ENCODE measurements around the gene PTPN9.

PTPN9 gene

GRCh38 chr15:75468913-75469598, 110.1 kb downstream of the PTPN9 start:
- POLR2A ChIA-PET = interaction anchor here (1.3 to 1.5 kb wide), 3 partner anchors 12 to 16 kb away, joined by 3 to 6 read pairs (median 3); no protein-coding TSS in a partner anchor
- TF ChIP-seq FOXA1 (IDR thresholded peaks at IDR 0.05) (no peak), PKNOX1 (IDR thresholded peaks at IDR 0.05) (no peak)
- CTCF ChIA-PET = no interaction called here
- DNase-seq (ENCODE audit: extremely low spot score) = no peak

GRCh38 chr15:75460646-75461045, 118.5 kb downstream of the PTPN9 start:
- POLR2A ChIA-PET = interaction anchor here (0.8 kb wide), 1 partner anchor 8 kb away, joined by 3 read pairs; no protein-coding TSS in a partner anchor
- TF ChIP-seq L3MBTL2 (conservative IDR thresholded peaks at IDR 0.05) = no peak
- TF ChIP-seq PKNOX1 (IDR thresholded peaks at IDR 0.05) = no peak
- no peak for TF ChIP-seq HDGF (IDR thresholded peaks at IDR 0.05; ENCODE audit: borderline replicate concordance)
- no peak for TF ChIP-seq ZNF384 (IDR thresholded peaks at IDR 0.05)
- no peak for TF ChIP-seq TARDBP (IDR thresholded peaks at IDR 0.05)
- no peak for TF ChIP-seq ARNT (IDR thresholded peaks at IDR 0.05)
- no peak for TF ChIP-seq FOXK2 (IDR thresholded peaks at IDR 0.05)
- no peak for TF ChIP-seq SUZ12 (IDR thresholded peaks at IDR 0.05)
- TF ChIP-seq ELF4 (IDR thresholded peaks at IDR 0.05) = no peak
- TF ChIP-seq FOXM1 (IDR thresholded peaks at IDR 0.05; ENCODE audit: borderline replicate concordance) = no peak
- no peak for TF ChIP-seq BHLHE40 (IDR thresholded peaks at IDR 0.05; ENCODE audit: borderline replicate concordance)
- TF ChIP-seq FOXA1 (IDR thresholded peaks at IDR 0.05) = no peak
- TF ChIP-seq CTBP1 (IDR thresholded peaks at IDR 0.05; ENCODE audit: borderline replicate concordance) = no peak
- no peak for TF ChIP-seq NFRKB (IDR thresholded peaks at IDR 0.05)
- TF ChIP-seq SP1 (IDR thresholded peaks at IDR 0.05) = no peak
- no peak for TF ChIP-seq LEF1 (IDR thresholded peaks at IDR 0.05; ENCODE audit: borderline replicate concordance)
- DNase-seq (ENCODE audit: extremely low spot score) = no peak
- CTCF ChIA-PET = no interaction called here

GRCh38 chr15:75459581-75459980, 119.5 kb downstream of the PTPN9 start:
- DNase-seq (ENCODE audit: extremely low spot score) = no peak
- TF ChIP-seq ARNT (IDR thresholded peaks at IDR 0.05) = no peak
- no peak for TF ChIP-seq NFRKB (IDR thresholded peaks at IDR 0.05)
- no peak for TF ChIP-seq CTBP1 (IDR thresholded peaks at IDR 0.05; ENCODE audit: borderline replicate concordance)
- TF ChIP-seq FOXM1 (IDR thresholded peaks at IDR 0.05; ENCODE audit: borderline replicate concordance) = no peak
- TF ChIP-seq L3MBTL2 (conservative IDR thresholded peaks at IDR 0.05) = no peak
- TF ChIP-seq TARDBP (IDR thresholded peaks at IDR 0.05) = no peak
- no peak for TF ChIP-seq ELF4 (IDR thresholded peaks at IDR 0.05)
- TF ChIP-seq SP1 (IDR thresholded peaks at IDR 0.05) = no peak
- TF ChIP-seq FOXA1 (IDR thresholded peaks at IDR 0.05) = no peak
- no peak for TF ChIP-seq ZNF384 (IDR thresholded peaks at IDR 0.05)
- TF ChIP-seq LEF1 (IDR thresholded peaks at IDR 0.05; ENCODE audit: borderline replicate concordance) = no peak
- TF ChIP-seq FOXK2 (IDR thresholded peaks at IDR 0.05) = no peak
- no peak for TF ChIP-seq PKNOX1 (IDR thresholded peaks at IDR 0.05)
- TF ChIP-seq SUZ12 (IDR thresholded peaks at IDR 0.05) = no peak
- no peak for TF ChIP-seq HDGF (IDR thresholded peaks at IDR 0.05; ENCODE audit: borderline replicate concordance)
- TF ChIP-seq BHLHE40 (IDR thresholded peaks at IDR 0.05; ENCODE audit: borderline replicate concordance) = no peak
- CTCF ChIA-PET = no interaction called here
- POLR2A ChIA-PET = no interaction called here

GRCh38 chr15:75456710-75457109, 122.4 kb downstream of the PTPN9 start:
- DNase-seq (ENCODE audit: extremely low spot score) = no peak
- ChIA-PET CTCF (interaction anchor here (0.7 kb wide), 1 partner anchor 97 kb away, joined by 3 read pairs; no protein-coding TSS in a partner anchor), POLR2A (interaction anchor here (0.6 to 7.7 kb wide), 4 partner anchors 13 to 169 kb away, joined by 3 to 139 read pairs (median 4); partner anchors contain the start of genes MAN2C1 and SNUPN)
- TF ChIP-seq FOXK2 (IDR thresholded peaks at IDR 0.05) = no peak
- TF ChIP-seq CTBP1 (IDR thresholded peaks at IDR 0.05; ENCODE audit: borderline replicate concordance) = no peak
- TF ChIP-seq ELF4 (IDR thresholded peaks at IDR 0.05) = no peak
- no peak for TF ChIP-seq SUZ12 (IDR thresholded peaks at IDR 0.05)

GRCh38 chr15:75455982-75456531, 123.1 kb downstream of the PTPN9 start:
- ChIA-PET POLR2A (interaction anchor here (0.6 to 7.7 kb wide), 16 partner anchors 11 to 283 kb away, joined by 3 to 139 read pairs (median 6); partner anchors contain the start of genes IMP3, MAN2C1, PTPN9 and SNUPN), CTCF (interaction anchor here (0.6 to 4.9 kb wide), 7 partner anchors 8 to 141 kb away, joined by 3 to 24 read pairs (median 3); partner anchors contain the start of gene MAN2C1)
- DNase-seq (ENCODE audit: extremely low spot score) = peak; percentile 57
- TF ChIP-seq ELF4 (IDR thresholded peaks at IDR 0.05) (no peak), HDGF (IDR thresholded peaks at IDR 0.05; ENCODE audit: borderline replicate concordance) (no peak), PKNOX1 (IDR thresholded peaks at IDR 0.05) (no peak), CTBP1 (IDR thresholded peaks at IDR 0.05; ENCODE audit: borderline replicate concordance) (no peak), ZNF384 (IDR thresholded peaks at IDR 0.05) (no peak), L3MBTL2 (conservative IDR thresholded peaks at IDR 0.05) (no peak), TARDBP (IDR thresholded peaks at IDR 0.05) (no peak), FOXM1 (IDR thresholded peaks at IDR 0.05; ENCODE audit: borderline replicate concordance) (no peak), SP1 (IDR thresholded peaks at IDR 0.05) (no peak), BHLHE40 (IDR thresholded peaks at IDR 0.05; ENCODE audit: borderline replicate concordance) (no peak), SUZ12 (IDR thresholded peaks at IDR 0.05) (no peak), LEF1 (IDR thresholded peaks at IDR 0.05; ENCODE audit: borderline replicate concordance) (no peak)

Measured in HEK293T (cell line).